Measurements from ENCODE around the gene MAPKAPK3. TPM values are rescaled to one million over a fixed set of nuclear protein-coding genes. Genes with fewer than 3 reads are reported as not detected.

MAPKAPK3 gene
- total and polyA plus RNA-seq, 2 experiments from 2014 or later, result 77.3 to 94.7 TPM

DNA sequence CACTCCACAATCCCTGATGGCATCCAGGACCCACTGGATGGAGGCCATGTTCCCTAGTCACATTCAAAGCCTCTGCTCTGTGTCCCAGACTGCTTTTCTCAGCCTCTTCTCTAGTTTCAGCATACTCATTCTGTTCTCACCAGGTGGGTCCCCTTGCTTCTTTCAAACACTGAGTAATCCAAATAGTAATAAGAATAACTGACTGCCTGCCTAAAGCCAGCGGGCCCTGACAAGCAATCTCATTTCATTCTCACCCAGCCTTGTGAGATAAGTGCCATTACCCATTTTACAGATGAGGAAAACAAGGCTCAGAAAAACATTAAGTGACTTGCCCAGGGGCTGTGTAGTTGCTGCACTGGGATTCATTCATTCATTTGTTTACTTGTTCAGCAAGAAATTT, 25.4 kb downstream of the MAPKAPK3 start:
- TF ChIP-seq CTCF (IDR thresholded peaks at IDR 0.05; ENCODE audit: low read depth, low read length), result no peak
- H3K27me3 ChIP-seq, result no peaks in the 10 kb centered on the region
- H3K36me3 ChIP-seq, result peaks cover 4% of the 10 kb centered on the region
- H3K4me1 ChIP-seq (ENCODE audit: low read depth), result peaks cover 10% of the 10 kb centered on the region
- DNase-seq (ENCODE audit: low read depth in 1 of 2, low spot score in 1 of 2), result no peak
- H3K4me3 ChIP-seq, result no peak overlapping the region
- H3K9me3 ChIP-seq (ENCODE audit: low read depth), result no peaks in the 10 kb centered on the region
- H3K27ac ChIP-seq, result no peak overlapping the region

DNA sequence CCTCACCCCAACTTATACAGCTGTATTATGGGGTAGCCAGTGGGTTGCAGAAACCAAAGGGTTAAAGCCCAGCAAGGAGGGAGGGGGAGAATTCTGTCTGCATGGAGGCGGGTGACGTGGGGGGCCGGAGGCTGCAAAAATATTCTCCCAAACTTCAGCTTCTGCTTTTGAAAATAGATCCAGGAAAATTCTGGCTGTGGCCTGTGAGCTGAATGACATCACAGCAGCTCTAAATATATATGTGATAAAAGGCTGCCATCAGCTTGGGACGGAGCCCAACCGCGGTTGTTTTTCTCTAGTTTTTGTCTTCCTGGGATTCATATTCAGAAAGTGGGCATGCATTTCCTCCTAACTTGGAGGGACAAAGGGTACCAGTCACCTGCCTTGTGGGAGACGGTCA, 27.6 kb downstream of the MAPKAPK3 start:
- TF ChIP-seq CTCF (IDR thresholded peaks at IDR 0.05; ENCODE audit: low read depth, low read length), result no peak
- no peak overlapping the region for H3K4me3 ChIP-seq
- peak overlapping the region; percentile 79 for H3K27ac ChIP-seq
- peak in 1 of 2 donors; percentile 30 for DNase-seq (ENCODE audit: low read depth in 1 of 2, low spot score in 1 of 2)
- H3K9me3 ChIP-seq (ENCODE audit: low read depth), result no peaks in the 10 kb centered on the region
- peaks cover 4% of the 10 kb centered on the region for H3K36me3 ChIP-seq
- peaks cover 30% of the 10 kb centered on the region for H3K4me1 ChIP-seq (ENCODE audit: low read depth)
- H3K27me3 ChIP-seq, result no peaks in the 10 kb centered on the region

DNA sequence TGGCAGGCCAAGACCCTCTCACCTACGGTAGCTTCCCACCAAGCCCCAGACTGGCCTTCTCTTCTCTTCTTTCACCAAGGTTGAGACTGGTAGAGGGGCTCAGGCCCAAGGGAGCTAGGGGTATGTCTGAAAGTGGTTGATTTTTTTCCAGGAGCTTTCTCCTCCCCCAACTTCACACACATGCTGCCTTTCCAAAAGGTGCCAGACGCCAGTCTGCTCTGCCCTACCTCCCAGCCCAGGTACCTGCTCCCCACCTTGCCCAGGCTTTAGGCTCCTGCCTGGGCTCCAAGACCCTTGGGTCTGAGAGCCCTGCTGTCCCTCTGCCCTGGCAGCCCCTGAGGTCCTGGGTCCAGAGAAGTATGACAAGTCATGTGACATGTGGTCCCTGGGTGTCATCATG, 28.4 kb downstream of the MAPKAPK3 start:
- H3K27ac ChIP-seq, result peak overlapping the region; percentile 79
- no peak for TF ChIP-seq CTCF (IDR thresholded peaks at IDR 0.05; ENCODE audit: low read depth, low read length)
- H3K27me3 ChIP-seq, result no peaks in the 10 kb centered on the region
- DNase-seq (ENCODE audit: low read depth in 1 of 2, low spot score in 1 of 2), result no peak
- no peaks in the 10 kb centered on the region for H3K9me3 ChIP-seq (ENCODE audit: low read depth)
- H3K36me3 ChIP-seq, result peaks cover 4% of the 10 kb centered on the region
- H3K4me3 ChIP-seq, result no peak overlapping the region
- peaks cover 38% of the 10 kb centered on the region for H3K4me1 ChIP-seq (ENCODE audit: low read depth)

- H3K4me3 ChIP-seq, result no peak overlapping the region
- H3K36me3 ChIP-seq, result peaks cover 4% of the 10 kb centered on the region
- no peaks in the 10 kb centered on the region for H3K27me3 ChIP-seq
- H3K9me3 ChIP-seq (ENCODE audit: low read depth), result no peaks in the 10 kb centered on the region
- peak overlapping the region; percentile 91 for H3K27ac ChIP-seq
- no peak for DNase-seq (ENCODE audit: low read depth in 1 of 2, low spot score in 1 of 2)
- peaks cover 48% of the 10 kb centered on the region for H3K4me1 ChIP-seq (ENCODE audit: low read depth)
- no peak for TF ChIP-seq CTCF (IDR thresholded peaks at IDR 0.05; ENCODE audit: low read depth, low read length)
These were observed 31.4 kb downstream of the MAPKAPK3 start for GRCh38 chr3:50648313-50648712.

- H3K27me3 ChIP-seq, result no peaks in the 10 kb centered on the region
- H3K36me3 ChIP-seq, result peaks cover 4% of the 10 kb centered on the region
- no peak for TF ChIP-seq CTCF (IDR thresholded peaks at IDR 0.05; ENCODE audit: low read depth, low read length)
- peak overlapping the region; percentile 91 for H3K27ac ChIP-seq
- no peaks in the 10 kb centered on the region for H3K9me3 ChIP-seq (ENCODE audit: low read depth)
- no peak overlapping the region for H3K4me3 ChIP-seq
- H3K4me1 ChIP-seq (ENCODE audit: low read depth), result peaks cover 48% of the 10 kb centered on the region
- no peak for DNase-seq (ENCODE audit: low read depth in 1 of 2, low spot score in 1 of 2)
These were observed 32.0 kb downstream of the MAPKAPK3 start for GRCh38 chr3:50648944-50649343.

DNA sequence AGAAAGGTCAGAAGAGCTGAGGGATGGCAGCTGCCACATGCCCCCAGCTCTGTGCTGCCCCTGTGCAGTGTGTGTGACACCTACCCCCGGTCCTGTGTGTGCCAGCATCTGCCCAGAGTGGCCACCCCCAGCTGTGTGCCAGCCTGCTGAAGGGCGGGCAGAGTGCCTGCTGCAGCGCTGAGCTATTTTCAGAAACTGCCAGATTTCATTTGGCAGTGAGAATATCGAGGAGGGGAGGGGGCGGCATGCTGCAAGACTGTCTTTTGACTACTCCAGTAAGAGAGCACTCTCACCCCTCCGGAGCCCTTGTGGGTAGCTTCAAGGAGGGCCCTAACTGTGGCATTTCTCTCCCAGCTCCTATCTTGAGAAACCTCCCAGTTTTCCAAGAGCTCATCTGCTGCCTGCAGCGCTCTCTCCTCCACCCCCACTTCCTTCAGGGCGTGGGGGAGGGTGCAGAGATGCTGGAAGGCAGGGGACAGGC, 32.5 kb downstream of the MAPKAPK3 start:
- no peaks in the 10 kb centered on the region for H3K27me3 ChIP-seq
- DNase-seq (ENCODE audit: low read depth in 1 of 2, low spot score in 1 of 2), result peak in 1 of 2 donors; percentile 18
- H3K4me3 ChIP-seq, result no peak overlapping the region
- H3K27ac ChIP-seq, result peak overlapping the region; percentile 91
- H3K4me1 ChIP-seq (ENCODE audit: low read depth), result peaks cover 43% of the 10 kb centered on the region
- no peak for TF ChIP-seq CTCF (IDR thresholded peaks at IDR 0.05; ENCODE audit: low read depth, low read length)
- H3K9me3 ChIP-seq (ENCODE audit: low read depth), result no peaks in the 10 kb centered on the region
- H3K36me3 ChIP-seq, result peaks cover 4% of the 10 kb centered on the region
